H1 (cell line): ENCODE results near the gene SLC7A8.

Experiments used
- ATF2 ChIP-seq: IDR thresholded peaks from 2 replicates; pipeline ENCODE4 v1.6.1; 2012; ENCODE audit warnings: low read length, inconsistent platforms
- EGR1 ChIP-seq: IDR thresholded peaks from 2 replicates; pipeline ENCODE4 v1.6.1; 2011; ENCODE audit warnings: low read depth, low read length, borderline replicate concordance
- EZH2 ChIP-seq: fragments of 200-600 bp; sonication (generic); IDR thresholded peaks from 2 replicates; pipeline ENCODE4 v1.7.1; 2012; ENCODE audit warnings: low read depth, mild to moderate bottlenecking, moderate library complexity, low read length, inconsistent platforms; ENCODE audit not compliant: severe bottlenecking
- TBP ChIP-seq: IDR thresholded peaks from 2 replicates; pipeline ENCODE4 v1.6.1; 2011; ENCODE audit warnings: low read depth, low read length, improper control_type of control experiment
- TF ChIP-seq, protein P1 (sequence below), 3 experiments: IDR thresholded peaks; 1 replicate in 2 of 3; 2 replicates in 1 of 3; pipeline versions ENCODE4 v1.5.1 to v1.6.1; 2011; ENCODE audit warnings: low read length in 3 of 3, mild to moderate bottlenecking in 3 of 3, inconsistent platforms in 2 of 3, low read depth in 1 of 3, moderate library complexity in 1 of 3; ENCODE audit not compliant: insufficient read depth in 1 of 3; ENCODE audit errors: control extremely low read depth in 1 of 3
- TF ChIP-seq, protein P2 (sequence below): IDR thresholded peaks from 2 replicates; pipeline ENCODE4 v1.6.1; 2012; ENCODE audit warnings: inconsistent platforms
- TF ChIP-seq, protein P3 (sequence below): IDR thresholded peaks from 2 replicates; pipeline ENCODE4 v1.6.1; 2012; ENCODE audit warnings: inconsistent platforms

- TF ChIP-seq, protein P1, sequence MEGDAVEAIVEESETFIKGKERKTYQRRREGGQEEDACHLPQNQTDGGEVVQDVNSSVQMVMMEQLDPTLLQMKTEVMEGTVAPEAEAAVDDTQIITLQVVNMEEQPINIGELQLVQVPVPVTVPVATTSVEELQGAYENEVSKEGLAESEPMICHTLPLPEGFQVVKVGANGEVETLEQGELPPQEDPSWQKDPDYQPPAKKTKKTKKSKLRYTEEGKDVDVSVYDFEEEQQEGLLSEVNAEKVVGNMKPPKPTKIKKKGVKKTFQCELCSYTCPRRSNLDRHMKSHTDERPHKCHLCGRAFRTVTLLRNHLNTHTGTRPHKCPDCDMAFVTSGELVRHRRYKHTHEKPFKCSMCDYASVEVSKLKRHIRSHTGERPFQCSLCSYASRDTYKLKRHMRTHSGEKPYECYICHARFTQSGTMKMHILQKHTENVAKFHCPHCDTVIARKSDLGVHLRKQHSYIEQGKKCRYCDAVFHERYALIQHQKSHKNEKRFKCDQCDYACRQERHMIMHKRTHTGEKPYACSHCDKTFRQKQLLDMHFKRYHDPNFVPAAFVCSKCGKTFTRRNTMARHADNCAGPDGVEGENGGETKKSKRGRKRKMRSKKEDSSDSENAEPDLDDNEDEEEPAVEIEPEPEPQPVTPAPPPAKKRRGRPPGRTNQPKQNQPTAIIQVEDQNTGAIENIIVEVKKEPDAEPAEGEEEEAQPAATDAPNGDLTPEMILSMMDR (IDR thresholded peaks at IDR 0.05; ENCODE audit: control extremely low read depth in 1 of 3, insufficient read depth in 1 of 3, low read depth in 1 of 3, low read length in 3 of 3), result no peak
- TF ChIP-seq, protein P2, sequence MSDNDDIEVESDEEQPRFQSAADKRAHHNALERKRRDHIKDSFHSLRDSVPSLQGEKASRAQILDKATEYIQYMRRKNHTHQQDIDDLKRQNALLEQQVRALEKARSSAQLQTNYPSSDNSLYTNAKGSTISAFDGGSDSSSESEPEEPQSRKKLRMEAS, result no peak
- TF ChIP-seq EZH2 (no peak), EGR1 (no peak), ATF2 (no peak), TBP (no peak)
- TF ChIP-seq, protein P3, sequence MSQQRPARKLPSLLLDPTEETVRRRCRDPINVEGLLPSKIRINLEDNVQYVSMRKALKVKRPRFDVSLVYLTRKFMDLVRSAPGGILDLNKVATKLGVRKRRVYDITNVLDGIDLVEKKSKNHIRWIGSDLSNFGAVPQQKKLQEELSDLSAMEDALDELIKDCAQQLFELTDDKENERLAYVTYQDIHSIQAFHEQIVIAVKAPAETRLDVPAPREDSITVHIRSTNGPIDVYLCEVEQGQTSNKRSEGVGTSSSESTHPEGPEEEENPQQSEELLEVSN, result no peak
These were observed 12.2 kb upstream of the SLC7A8 start for GRCh38 chr14:23195552-23196101.
